GM12878 (cell line): ENCODE data around the gene STAMBP.

Experiments used
- CREB1 ChIP-seq: IDR thresholded peaks from 2 replicates; pipeline ENCODE4 v1.6.1; 2012; ENCODE audit warnings: low read depth, mild to moderate bottlenecking, inconsistent platforms
- EGR1 ChIP-seq, 2 experiments: IDR thresholded peaks; 1 replicate in 1 of 2; 2 replicates in 1 of 2; pipeline ENCODE4 v1.6.1; 2011 to 2012; ENCODE audit warnings: low read depth in 2 of 2, low read length in 2 of 2, borderline replicate concordance in 1 of 2, mild to moderate bottlenecking in 1 of 2, moderate library complexity in 1 of 2
- EZH2 ChIP-seq: IDR thresholded peaks from 2 replicates; pipeline ENCODE4 v1.6.1; 2012; ENCODE audit warnings: low read depth, mild to moderate bottlenecking, control low read depth, inconsistent platforms, low read length, borderline replicate concordance; ENCODE audit not compliant: control insufficient read depth
- POLR2A ChIP-seq: IDR thresholded peaks from 2 replicates; pipeline ENCODE4 v1.6.1; 2011; ENCODE audit warnings: low read depth, mild to moderate bottlenecking, low read length

- TF ChIP-seq POLR2A (no peak), EZH2 (no peak), CREB1 (no peak), EGR1 (IDR thresholded peaks at IDR 0.05; ENCODE audit: borderline replicate concordance in 1 of 2, low read depth in 2 of 2, low read length in 2 of 2) (no peak)
Observed at GRCh38 chr2:73888388-73888787, 59.6 kb downstream of the STAMBP start.
